K562 (cell line): ENCODE results near the gene MGA. TPM values are rescaled to one million over a fixed set of nuclear protein-coding genes. Genes with fewer than 3 reads are reported as not detected.

ENCODE experiments used
- ATAC-seq: fragments of 200-7000 bp; cut with Tn5 transposase; 3 replicates; pipeline ENCODE4 v1.9.1; 2020; ENCODE audit warnings: moderate library complexity
- BruUV-seq: library from RNA; stranded (reverse); fragments of 400-500 nt; replicated peaks from 2 replicates; lab custom pipeline; 2021; lab: Mats Ljungman, UMichigan
- CTCF ChIA-PET: fragments of 300-600 bp; formaldehyde crosslinking; extraction: SDS; loops from one replicate; lab custom pipeline; 2021; ENCODE audit warnings: low intra/inter-chr PET ratio; lab: Yijun Ruan, JAX
- POLR2A ChIA-PET: fragments of 300-600, 350-650 bp; sonication (Branson Sonifier 250); formaldehyde crosslinking; extraction: SDS; loops from one replicate; lab custom pipeline; 2021; ENCODE audit warnings: antibody characterized with exemption, inconsistent platforms; lab: Yijun Ruan, JAX
- DNase-seq, 4 experiments: peaks; one replicate each; pipeline versions ENCODE4 v3.0.0 to v3.0.0-alpha.2; 2011 to 2018; ENCODE audit warnings: low spot score in 3 of 4, mixed read lengths in 3 of 4; ENCODE audit errors: extremely low read depth in 1 of 4
- FAIRE-seq: peaks from 2 replicates; lab custom pipeline; 2011; peaks lifted over from hg19 to GRCh38; lab: Jason Lieb, UNC
- H2AFZ ChIP-seq: 2 replicates; pipeline ENCODE4 v1.6.0; 2011; ENCODE audit warnings: low read depth, low read length, control low read depth, inconsistent platforms
- H3K27ac ChIP-seq: fragments of 200-600 bp; 3 replicates; pipeline ENCODE4 v1.8.0; 2011; ENCODE audit warnings: low read depth, mild to moderate bottlenecking, control low read depth, inconsistent platforms, low read length, moderate library complexity, mixed read lengths; ENCODE audit errors: extremely low read depth
- H3K27me3 ChIP-seq, 2 experiments: fragments of 300-600 bp in 1 of 2; 2 replicates in 1 of 2; 3 replicates in 1 of 2; pipeline versions ENCODE4 v1.6.0 to v1.8.0; 2011; ENCODE audit warnings: inconsistent platforms in 2 of 2, low read length in 2 of 2, mild to moderate bottlenecking in 1 of 2, mixed read lengths in 1 of 2, moderate library complexity in 1 of 2; ENCODE audit not compliant: control insufficient read depth in 2 of 2, insufficient read depth in 2 of 2
- H3K36me3 ChIP-seq: fragments of 300-600 bp; 3 replicates; pipeline ENCODE4 v1.8.0; 2011; ENCODE audit warnings: mild to moderate bottlenecking, low read length, inconsistent platforms; ENCODE audit not compliant: control insufficient read depth, insufficient read depth
- H3K4me1 ChIP-seq, 2 experiments: fragments of 200-600 bp in 1 of 2; replicated peaks in 1 of 2; 2 replicates in 1 of 2; 3 replicates in 1 of 2; pipeline versions ENCODE4 v1.5.1 to v1.8.0; 2011; ENCODE audit warnings: inconsistent platforms in 2 of 2, low read length in 2 of 2, mild to moderate bottlenecking in 1 of 2, mixed read lengths in 1 of 2, moderate library complexity in 1 of 2; ENCODE audit not compliant: control insufficient read depth in 2 of 2, insufficient read depth in 2 of 2
- H3K4me2 ChIP-seq: 2 replicates; pipeline ENCODE4 v1.6.1; 2011; ENCODE audit warnings: low read length, control low read depth, inconsistent platforms, mixed read lengths; ENCODE audit not compliant: insufficient read depth
- H3K4me3 ChIP-seq: fragments of 200-600 bp; sonication (generic), shearing (Covaris generic); 2 replicates; pipeline ENCODE4 v1.5.1; 2016; ENCODE audit warnings: control low read depth, inconsistent platforms
- H3K79me2 ChIP-seq: fragments of 200-600 bp; 3 replicates; pipeline ENCODE4 v1.8.0; 2011; ENCODE audit warnings: low read length, inconsistent platforms; ENCODE audit not compliant: control insufficient read depth, insufficient read depth
- H3K9ac ChIP-seq, 2 experiments: 2 replicates each; pipeline versions ENCODE4 v1.6.0 to v1.6.1; 2011; ENCODE audit warnings: low read depth in 2 of 2, low read length in 2 of 2, control low read depth in 1 of 2, inconsistent platforms in 1 of 2, mild to moderate bottlenecking in 1 of 2, mixed read lengths in 1 of 2; ENCODE audit not compliant: insufficient read depth in 1 of 2
- H3K9me1 ChIP-seq: one replicate; pipeline ENCODE4 v1.6.0; 2011; ENCODE audit warnings: inconsistent platforms, mild to moderate bottlenecking, low read length, moderate library complexity; ENCODE audit not compliant: control insufficient read depth, insufficient read depth
- H3K9me3 ChIP-seq: replicated peaks from 2 replicates; pipeline ENCODE4 v1.5.1; 2011; ENCODE audit warnings: low read depth, low read length, inconsistent platforms; ENCODE audit not compliant: control insufficient read depth, insufficient read depth
- H4K20me1 ChIP-seq: replicated peaks from 2 replicates; pipeline ENCODE4 v1.6.1; 2011; ENCODE audit warnings: low read length, inconsistent platforms, mixed read lengths; ENCODE audit not compliant: control insufficient read depth, insufficient read depth
- ARID3A ChIP-seq: IDR thresholded peaks from 2 replicates; pipeline ENCODE4 v1.6.1; 2012; ENCODE audit warnings: low read depth, low read length, improper control_type of control experiment, borderline replicate concordance
- CXXC5 ChIP-seq: fragments of 250-450 bp; sonication (Bioruptor Pico); IDR thresholded peaks from 2 replicates; pipeline ENCODE4 v1.8.0; 2022; ENCODE audit warnings: inconsistent platforms, mild to moderate bottlenecking, moderate library complexity
- E2F4 ChIP-seq: sonication (generic); formaldehyde crosslinking; IDR thresholded peaks from 2 replicates; pipeline ENCODE4 v1.8.0; 2022; ENCODE audit warnings: mild to moderate bottlenecking, low read depth, missing genetic modification reagents
- E4F1 ChIP-seq: fragments of 250-450 bp; sonication (Bioruptor Pico); IDR thresholded peaks from 2 replicates; pipeline ENCODE4 v1.5.0; 2021; ENCODE audit warnings: mild to moderate bottlenecking, borderline replicate concordance
- HOMEZ ChIP-seq: fragments of 250-450 bp; sonication (Bioruptor Pico); IDR thresholded peaks from 2 replicates; pipeline ENCODE4 v1.4.0; 2020; ENCODE audit warnings: mild to moderate bottlenecking, moderate library complexity
- NFIC ChIP-seq: fragments of 450-650 bp; IDR thresholded peaks from 2 replicates; pipeline ENCODE4 v1.6.1; 2017; ENCODE audit warnings: mild to moderate bottlenecking, inconsistent platforms
- PCBP2 ChIP-seq: fragments of 200-400 bp; formaldehyde crosslinking; IDR thresholded peaks from 2 replicates; pipeline ENCODE4 v1.6.1; 2018; ENCODE audit warnings: low read length, low read depth, mild to moderate bottlenecking, moderate library complexity; ENCODE audit not compliant: poor library complexity, severe bottlenecking
- SLC30A9 ChIP-seq: fragments of 250-450 bp; sonication (Bioruptor Pico); IDR thresholded peaks from 2 replicates; pipeline ENCODE4 v1.8.0; 2022; ENCODE audit warnings: mild to moderate bottlenecking, moderate library complexity
- ZNF140 ChIP-seq: fragments of 250-450 bp; sonication (Bioruptor Pico); IDR thresholded peaks from 2 replicates; pipeline ENCODE4 v1.8.0; 2021; ENCODE audit warnings: moderate library complexity, mild to moderate bottlenecking, inconsistent platforms
- ZNF512 ChIP-seq: IDR thresholded peaks from 2 replicates; pipeline ENCODE4 v1.6.1; 2016; ENCODE audit warnings: missing genetic modification characterization, missing compliant biosample characterization
- ZNF696 ChIP-seq: fragments of 250-450 bp; sonication (Bioruptor Pico); conservative IDR thresholded peaks from 2 replicates; pipeline ENCODE4 v1.4.0; 2020; ENCODE audit warnings: mild to moderate bottlenecking, moderate library complexity
- ZNF699 ChIP-seq: fragments of 250-450 bp; sonication (Bioruptor Pico); IDR thresholded peaks from 2 replicates; pipeline ENCODE4 v1.8.0; 2021; ENCODE audit warnings: mild to moderate bottlenecking, moderate library complexity; ENCODE audit not compliant: insufficient replicate concordance
- WGBS: fragments of 100-300 bp; shearing (Covaris generic); methylation state at CpG from one replicate; pipeline ENCODE4 v1.1.6; 2016; ENCODE audit warnings: low coverage, mixed read lengths; ENCODE audit not compliant: insufficient coverage; ENCODE audit errors: missing lambda C conversion rate; 5-methylcytosine and 5-hydroxymethylcytosine counted together
- in situ Hi-C: fragments of 300-500 bp; cut with MboI; formaldehyde crosslinking; loops from 4 replicates; pipeline ENCODE4 v1.15.0; 2018; ENCODE audit warnings: inconsistent platforms, mixed read lengths
- intact Hi-C: fragments of 100-400 bp; cut with micrococcal nuclease; formaldehyde crosslinking; loops from 2 replicates; pipeline ENCODE4 v1.14.2; 2022
- polyA plus RNA-seq, 8 experiments: library from polyadenylated mRNA; depleted of rRNA in 4 of 8; stranded (reverse) in 5 of 8; unstranded in 3 of 8; fragments of >200 nt; fragmentation: Nextera tagmentation in 2 of 8; fragmentation: Illumina TruSeq in 1 of 8; extraction: Ambion mirVana in 2 of 8; extraction: Trizol in 1 of 8; gene quantifications; 2 replicates each; pipeline versions ENCODE4 v1.2.1 to v1.2.3, GENCODE V29; 2011 to 2014; ENCODE audit warnings: inconsistent platforms in 1 of 8, missing spikeins in 1 of 8
- total RNA-seq, 7 experiments: library from RNA; depleted of rRNA in 6 of 7; stranded (reverse); fragments of >200 nt in 6 of 7; fragmentation: Illumina TruSeq in 2 of 7; extraction: Trizol in 2 of 7; gene quantifications; 2 replicates each; pipeline versions ENCODE4 v1.2.1 to v1.2.3, GENCODE V29; 2011 to 2021; ENCODE audit warnings: low replicate concordance in 1 of 7

Gene MGA
- total and polyA plus RNA-seq, 9 of the 15 experiments (the other 6 are each of a cell fraction or from before 2014, with no cell fraction given): 4.7 to 56.1 (median 21.1) TPM

- no peak for TF ChIP-seq HOMEZ (CRISPR knock-in tag)
Measured at GRCh38 chr15:41678742-41679141, 18.5 kb downstream of the MGA start (continued).

GRCh38 chr15:41683955-41684354 lies 23.8 kb downstream of the MGA start:
- Histone ChIP-seq H3K9ac (no peak overlapping the region), H3K9me1 (no peaks in the 10 kb centered on the region), H3K4me1 (peaks cover 0 to 1% of the 10 kb centered on the region in 2 experiments; a peak in 2 of 5 replicates), H3K36me3 (no peaks in the 10 kb centered on the region; the same call in 2 of the 3 replicates), H3K4me2 (no peak overlapping the region), H3K27ac (no peak overlapping the region), H4K20me1 (no peaks in the 10 kb centered on the region), H2AFZ (no peak overlapping the region), H3K79me2 (peaks cover 98% of the 10 kb centered on the region), H3K27me3 (no peaks in the 10 kb centered on the region), H3K4me3 (no peak overlapping the region), H3K9me3 (no peaks in the 10 kb centered on the region)
- intact Hi-C loops: no loop called here
- in situ Hi-C loops: no loop called here
- CTCF ChIA-PET: no interaction called here
- WGBS: 94% methylated on average over 4 of the region's 4 CpGs
- ATAC-seq: no peak
- FAIRE-seq: no peak
- no TSS peak for BruUV-seq
- POLR2A ChIA-PET: interaction anchor here (0.8 to 2.7 kb wide), 2 partner anchors 12 kb away, joined by 3 to 17 read pairs; no protein-coding TSS in a partner anchor
- no peak for DNase-seq
- TF ChIP-seq E4F1 (CRISPR knock-in tag) (no peak), ZNF512 (tag) (no peak), CXXC5 (CRISPR knock-in tag) (no peak), PCBP2 (no peak), NFIC (no peak), ZNF699 (CRISPR knock-in tag) (no peak), SLC30A9 (CRISPR knock-in tag) (no peak), ZNF140 (CRISPR knock-in tag) (no peak), ARID3A (no peak), E2F4 (no peak), ZNF696 (CRISPR knock-in tag) (no peak)
